ENCODE measurements around the gene FNDC8.
"Not testable (repeated sequence)": the region's sequence is repeated elsewhere in the genome, so short reads cannot be mapped to it uniquely, and the experiment has no call there.

FNDC8 gene

GRCh38 chr17:35141681-35142466 is 20.5 kb downstream of the FNDC8 start, which contains the start of gene NLE1:
Gene NLE1, minus strand, starts transcription at chr17:35142303. Its CDS starts 28 bp downstream, at chr17:35142275.
- peak; percentile 40 to 57 for DNase-seq (ENCODE audit: low read depth in 2 of 2)

DNA sequence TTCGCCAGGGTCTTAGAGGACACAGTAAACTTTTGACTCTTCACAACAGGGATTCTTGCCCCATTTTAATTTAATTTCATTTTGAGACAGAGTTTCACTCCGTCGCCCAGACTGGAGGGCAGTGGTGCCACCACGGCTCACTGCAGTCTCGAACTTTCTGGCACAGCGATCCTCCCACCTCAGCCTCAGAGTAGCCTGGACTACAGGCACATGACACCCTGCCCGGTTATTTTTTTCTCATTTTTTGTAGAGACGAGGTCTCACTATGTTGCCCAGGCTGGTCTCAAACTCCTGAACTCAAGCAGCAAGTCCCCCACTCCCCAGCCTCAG is 21.0 kb downstream of the FNDC8 start:
- DNase-seq (ENCODE audit: low read depth in 2 of 2), result no peak

DNA sequence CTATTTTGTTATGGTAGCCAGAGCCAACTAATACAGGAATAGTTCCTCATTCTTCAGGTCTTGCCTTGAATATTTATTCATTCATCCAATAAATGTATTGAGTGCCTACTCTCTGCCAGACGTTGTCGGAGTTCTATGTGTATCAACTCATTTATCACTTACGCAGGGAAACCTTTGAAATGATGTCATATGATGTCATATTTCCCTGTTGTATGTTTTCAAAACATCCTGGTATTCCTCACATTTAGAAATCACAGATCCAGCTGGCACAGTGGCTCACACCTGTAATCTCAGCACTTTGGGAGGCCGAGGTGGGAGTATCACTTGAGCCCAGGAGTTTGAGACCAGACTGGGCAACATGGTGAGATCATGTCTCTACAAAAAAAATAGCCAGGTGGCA is 23.4 kb downstream of the FNDC8 start:
- no peak for DNase-seq (ENCODE audit: low read depth in 2 of 2)

DNA sequence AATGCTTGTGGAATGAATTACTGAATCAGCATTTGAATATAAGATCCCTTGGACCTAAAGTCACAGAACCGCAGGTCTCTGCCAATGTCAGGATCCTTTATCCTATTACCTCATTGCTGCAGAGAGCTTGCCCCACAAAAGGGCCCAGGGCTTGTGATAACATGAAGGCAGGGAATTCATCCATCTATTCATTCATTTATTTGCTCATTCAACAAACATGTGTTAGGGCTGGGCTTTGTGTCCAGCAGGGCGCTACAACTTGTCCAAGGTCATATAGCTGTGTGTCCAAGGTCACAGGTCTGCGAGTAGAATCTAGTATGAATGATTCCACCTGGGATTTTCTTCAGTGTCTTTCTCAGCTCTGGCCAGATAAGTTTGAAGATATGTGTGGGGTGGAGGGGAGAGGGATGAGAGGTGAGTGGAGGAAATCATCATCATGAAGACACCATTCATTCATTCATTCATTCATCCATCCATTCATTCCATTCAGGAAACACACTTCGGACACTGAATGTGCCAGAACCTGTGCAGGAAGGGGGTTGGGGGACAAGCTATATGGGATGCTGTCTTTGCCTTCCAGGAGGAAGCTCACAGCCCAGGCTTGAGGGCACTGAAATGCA is 24.9 kb downstream of the FNDC8 start:
- DNase-seq (ENCODE audit: low read depth in 2 of 2), result no peak

DNA sequence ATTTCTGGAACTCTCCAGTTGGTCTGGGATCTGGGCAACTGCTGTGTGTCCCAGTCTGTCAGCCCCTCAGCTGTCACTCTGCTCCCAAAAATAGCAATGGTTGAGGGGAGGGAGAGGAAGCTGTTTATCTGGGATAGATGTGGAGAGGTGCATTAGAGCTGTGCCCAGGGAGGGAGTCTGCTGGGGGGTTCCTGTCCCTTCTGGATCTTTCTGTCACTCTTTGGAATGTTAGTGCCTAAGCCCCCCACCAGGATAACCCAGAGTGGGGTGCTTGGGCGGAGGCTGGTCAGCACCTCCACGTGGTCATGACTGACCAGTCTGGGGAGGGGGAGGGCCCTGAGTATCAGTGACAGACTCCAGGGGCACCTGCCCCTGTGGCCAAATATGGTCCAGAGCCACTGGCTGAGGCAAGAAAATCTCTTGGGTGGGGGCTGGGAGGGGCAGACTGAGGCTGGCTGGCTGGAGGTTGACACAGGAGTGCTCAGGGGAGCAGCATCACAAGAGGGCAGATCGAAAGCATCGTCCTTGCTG is 26.0 kb downstream of the FNDC8 start, which contains the start of gene UNC45B:
TSS of gene UNC45B (plus strand) at position 443 of the 531 bp plus-strand sequence. CDS start 447 bp downstream, outside the sequence.
- no peak for DNase-seq (ENCODE audit: low read depth in 2 of 2)

GRCh38 chr17:35148144-35148543 is 26.7 kb downstream of the FNDC8 start:
- DNase-seq (ENCODE audit: low read depth in 2 of 2), result no peak

DNA sequence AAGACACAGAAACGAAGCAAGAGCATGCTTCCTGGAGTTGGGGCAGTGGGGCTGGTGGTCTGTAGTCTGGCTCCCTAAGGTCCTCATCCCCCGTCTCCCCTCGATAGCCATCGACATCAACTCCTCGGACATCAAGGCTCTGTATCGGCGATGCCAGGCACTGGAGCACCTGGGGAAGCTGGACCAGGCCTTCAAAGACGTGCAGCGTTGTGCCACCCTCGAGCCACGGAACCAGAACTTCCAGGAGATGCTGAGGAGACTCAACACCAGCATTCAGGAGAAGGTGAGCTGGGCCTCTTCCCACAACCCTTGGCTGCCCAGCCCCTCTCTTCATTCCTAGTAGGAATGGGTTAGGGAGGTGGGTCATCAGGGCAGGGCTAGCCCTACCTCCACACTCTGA is 28.5 kb downstream of the FNDC8 start:
- DNase-seq (ENCODE audit: low read depth in 2 of 2), result no peak

DNA sequence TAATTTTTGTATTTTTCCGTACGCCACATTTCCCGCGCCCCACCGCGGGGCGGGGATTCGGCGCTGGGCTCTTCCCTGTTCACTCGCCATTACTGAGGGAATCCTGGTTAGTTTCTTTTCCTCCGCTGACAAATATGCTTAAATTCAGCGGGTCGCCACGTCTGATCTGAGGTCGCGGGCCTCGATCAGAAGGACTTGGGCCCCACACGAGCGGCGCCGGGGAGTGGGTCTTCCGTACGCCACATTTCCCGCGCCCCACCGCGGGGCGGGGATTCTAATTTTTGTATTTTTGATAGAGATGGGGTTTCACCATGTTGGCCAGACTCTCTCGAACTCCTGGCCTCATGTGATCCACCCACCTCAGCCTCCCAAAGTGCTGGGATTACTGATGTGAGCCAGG is 29.7 kb downstream of the FNDC8 start:
- DNase-seq (ENCODE audit: low read depth in 2 of 2), result not testable (repeated sequence)

DNA sequence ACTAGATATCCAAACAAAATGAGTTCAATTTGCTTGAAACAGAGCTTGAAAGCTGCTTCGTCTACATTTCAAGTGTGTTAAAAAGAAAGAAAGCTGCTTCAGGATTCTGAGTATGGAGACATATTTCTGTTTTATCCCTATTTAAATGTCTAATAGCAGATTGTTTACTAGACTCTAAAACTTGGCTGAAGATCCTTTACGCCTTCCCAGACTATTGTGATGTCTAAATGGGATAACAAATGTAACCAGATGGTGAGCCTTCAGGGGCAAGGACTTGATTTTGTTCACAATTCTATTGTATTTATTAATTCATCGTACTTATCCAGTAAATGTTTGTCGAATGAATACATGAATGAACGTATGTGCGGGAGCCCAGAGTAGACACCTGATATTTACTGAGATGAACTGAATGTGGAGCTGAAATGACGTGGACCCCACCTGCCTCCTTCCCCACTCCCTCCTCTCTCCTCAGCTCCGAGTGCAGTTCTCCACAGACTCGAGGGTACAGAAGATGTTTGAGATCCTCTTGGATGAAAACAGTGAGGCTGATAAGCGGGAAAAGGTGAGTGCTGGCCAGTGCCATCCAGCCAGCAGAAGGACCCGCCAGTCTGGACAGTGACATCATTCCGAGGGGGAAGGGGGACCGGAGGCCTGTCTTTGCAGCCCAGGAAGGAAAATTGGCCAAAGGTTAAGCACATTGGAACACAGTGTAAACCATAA is 31.2 kb downstream of the FNDC8 start:
- DNase-seq (ENCODE audit: low read depth in 2 of 2), result no peak

DNA sequence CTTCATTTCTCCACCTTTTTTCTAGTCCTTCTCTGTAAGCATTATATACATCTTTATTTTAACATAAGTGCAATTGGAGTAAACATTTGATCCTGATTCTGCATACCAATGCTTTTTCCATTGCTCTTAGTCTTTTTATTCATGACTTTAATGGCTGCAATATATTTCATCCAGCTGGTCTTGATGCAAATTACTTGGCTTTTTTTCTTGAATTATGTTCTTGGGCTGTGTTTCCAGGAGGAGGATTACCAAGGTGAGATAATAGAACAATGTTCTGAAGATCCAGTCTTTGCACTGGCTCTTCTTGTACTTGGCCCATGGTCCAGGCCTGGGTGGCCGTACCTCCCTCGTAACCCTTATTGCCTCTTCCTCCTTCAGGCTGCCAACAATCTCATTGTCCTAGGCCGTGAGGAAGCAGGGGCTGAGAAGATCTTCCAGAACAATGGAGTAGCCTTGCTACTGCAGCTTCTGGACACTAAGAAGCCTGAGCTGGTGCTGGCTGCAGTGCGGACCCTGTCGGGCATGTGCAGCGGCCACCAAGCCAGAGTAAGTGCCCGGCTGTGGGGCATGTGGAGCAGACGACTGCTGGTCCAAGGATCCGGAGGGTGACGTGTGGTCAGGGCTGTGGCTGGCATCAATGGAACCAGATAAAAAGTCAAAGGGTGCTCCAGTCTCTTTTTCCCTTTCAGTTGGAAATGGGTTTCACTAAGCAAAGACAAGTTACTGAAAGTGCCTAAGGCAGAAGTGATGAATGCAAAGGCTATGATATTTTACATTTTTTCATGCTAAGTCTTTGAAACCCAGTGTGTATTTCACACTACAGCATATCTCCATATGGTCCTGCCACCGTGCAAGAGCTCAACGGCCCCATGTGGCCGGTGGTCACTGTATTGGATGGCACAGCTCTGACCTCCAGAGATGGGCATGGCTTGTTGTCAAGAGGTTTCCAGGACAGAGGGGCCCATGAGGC is 33.1 kb downstream of the FNDC8 start:
- no peak for DNase-seq (ENCODE audit: low read depth in 2 of 2)

DNA sequence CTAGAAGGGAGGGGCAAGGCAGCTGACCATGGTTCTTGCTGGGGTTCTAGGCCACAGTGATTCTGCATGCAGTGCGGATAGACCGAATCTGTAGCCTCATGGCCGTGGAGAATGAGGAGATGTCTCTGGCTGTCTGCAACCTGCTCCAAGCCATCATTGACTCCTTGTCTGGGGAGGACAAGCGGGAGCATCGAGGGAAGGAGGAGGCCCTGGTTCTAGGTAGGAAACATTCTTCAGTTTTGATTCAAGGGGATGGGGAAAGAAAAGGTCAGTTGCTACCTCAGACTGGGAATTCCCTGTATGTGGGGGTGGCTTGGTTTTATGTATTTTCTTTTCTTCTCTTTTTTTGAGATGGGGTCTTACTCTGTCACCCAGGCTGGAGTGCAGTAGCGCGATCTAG is 33.8 kb downstream of the FNDC8 start:
- no peak for DNase-seq (ENCODE audit: low read depth in 2 of 2)

DNA sequence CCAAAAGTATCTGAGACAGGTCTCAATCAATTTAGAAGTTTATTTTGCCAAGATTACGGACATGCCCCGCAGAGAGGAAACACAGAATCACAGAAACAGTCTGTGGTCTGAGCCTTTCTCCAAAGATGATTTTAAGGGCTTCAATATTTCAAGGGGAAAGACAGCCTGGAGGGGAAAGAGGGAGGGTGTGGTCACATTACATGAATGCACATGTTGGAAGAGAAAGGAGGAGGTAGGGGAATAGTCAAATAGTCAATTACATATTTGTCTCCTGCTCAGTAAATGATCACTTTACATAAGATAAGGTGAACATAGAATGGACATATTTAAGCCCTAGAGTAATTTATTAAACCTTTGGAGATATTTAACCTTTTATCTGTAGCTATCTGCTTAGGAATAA is 38.5 kb downstream of the FNDC8 start:
- no peak for DNase-seq (ENCODE audit: low read depth in 2 of 2)

DNA sequence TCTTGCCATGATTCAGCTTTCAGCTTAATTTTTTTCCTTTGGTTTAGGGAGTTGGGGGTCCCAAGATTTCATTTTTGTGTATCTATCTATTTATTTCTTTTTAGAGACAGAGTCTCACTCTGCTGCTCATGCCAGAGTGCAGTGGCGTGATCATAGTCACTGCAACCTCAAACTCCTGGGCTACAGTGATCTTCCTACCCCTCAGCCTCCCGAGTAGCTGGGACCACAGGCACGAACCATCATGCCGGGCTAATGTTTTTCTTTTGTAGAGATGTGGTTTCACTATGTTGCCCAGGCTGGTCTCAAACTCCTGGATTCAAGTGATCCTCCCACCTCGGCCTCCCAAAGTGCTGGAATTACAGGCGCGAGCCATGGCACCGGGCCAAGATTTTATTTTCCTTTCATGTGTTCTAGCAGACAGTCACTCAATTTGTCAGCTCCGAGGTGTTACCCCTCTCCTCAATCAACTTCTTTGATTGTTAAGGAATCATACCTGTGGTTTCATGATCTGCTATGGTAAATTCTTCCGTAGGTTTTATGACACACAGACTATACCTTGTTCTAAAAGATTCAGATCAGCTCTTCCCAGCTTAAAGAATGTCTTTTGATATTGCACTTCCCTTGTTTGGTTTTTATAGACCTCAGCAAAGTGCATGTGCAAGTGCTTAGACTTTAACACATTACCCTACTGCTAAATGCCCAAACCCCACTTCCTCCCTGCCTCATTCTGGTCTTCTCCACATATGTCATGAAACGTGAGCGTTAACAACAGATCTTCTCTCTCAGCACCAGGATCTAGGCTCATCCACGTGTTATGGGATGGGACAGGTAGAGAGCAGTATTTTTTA is 39.2 kb downstream of the FNDC8 start:
- no peak for DNase-seq (ENCODE audit: low read depth in 2 of 2)

- DNase-seq (ENCODE audit: low read depth in 2 of 2), result no peak
Observed at GRCh38 chr17:35161281-35161761, 39.9 kb downstream of the FNDC8 start.

- no peak for DNase-seq (ENCODE audit: low read depth in 2 of 2)
Observed at GRCh38 chr17:35162755-35163154, 41.3 kb downstream of the FNDC8 start.

DNA sequence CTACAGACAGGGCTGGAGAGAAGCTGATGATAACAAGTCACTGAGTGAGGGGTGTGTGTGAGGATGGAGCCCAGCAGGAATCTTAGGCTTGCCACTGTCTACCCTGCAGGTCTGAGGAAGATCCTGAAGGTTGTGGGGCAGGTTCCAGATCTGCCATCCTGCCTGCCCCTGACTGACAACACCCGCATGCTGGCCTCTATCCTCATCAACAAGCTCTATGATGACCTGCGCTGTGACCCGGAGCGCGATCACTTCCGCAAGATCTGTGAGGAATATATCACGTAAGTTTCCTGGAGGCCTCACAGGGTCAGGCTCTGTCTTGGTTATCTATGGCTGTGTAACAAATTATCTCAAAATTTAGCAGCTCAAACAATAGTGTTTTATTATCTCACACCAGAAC is 42.5 kb downstream of the FNDC8 start:
- DNase-seq (ENCODE audit: low read depth in 2 of 2), result no peak

- no peak for DNase-seq (ENCODE audit: low read depth in 2 of 2)
Observed at GRCh38 chr17:35164716-35165115, 43.3 kb downstream of the FNDC8 start.

GRCh38 chr17:35166526-35166925 is 45.1 kb downstream of the FNDC8 start:
- DNase-seq (ENCODE audit: low read depth in 2 of 2), result no peak

DNA sequence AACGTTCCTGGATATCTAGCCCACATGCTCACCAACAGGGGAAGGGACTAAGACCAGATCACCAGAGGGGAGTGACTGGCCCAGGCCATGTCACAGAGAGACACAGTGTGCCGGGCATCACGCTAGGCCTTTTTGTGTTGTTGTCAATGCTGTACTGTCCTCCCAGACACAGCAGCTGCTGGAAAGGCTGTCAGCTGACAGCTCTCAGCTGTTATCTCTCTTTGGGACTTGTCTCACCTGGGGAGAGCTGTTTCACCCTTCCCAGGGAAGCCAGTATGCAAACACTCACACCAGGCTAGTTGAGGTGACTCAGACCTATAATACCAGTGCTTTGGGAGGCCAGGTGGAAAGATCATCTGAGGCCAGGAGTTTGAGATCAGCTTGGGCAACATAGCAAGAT is 45.6 kb downstream of the FNDC8 start:
- no peak for DNase-seq (ENCODE audit: low read depth in 2 of 2)

DNA sequence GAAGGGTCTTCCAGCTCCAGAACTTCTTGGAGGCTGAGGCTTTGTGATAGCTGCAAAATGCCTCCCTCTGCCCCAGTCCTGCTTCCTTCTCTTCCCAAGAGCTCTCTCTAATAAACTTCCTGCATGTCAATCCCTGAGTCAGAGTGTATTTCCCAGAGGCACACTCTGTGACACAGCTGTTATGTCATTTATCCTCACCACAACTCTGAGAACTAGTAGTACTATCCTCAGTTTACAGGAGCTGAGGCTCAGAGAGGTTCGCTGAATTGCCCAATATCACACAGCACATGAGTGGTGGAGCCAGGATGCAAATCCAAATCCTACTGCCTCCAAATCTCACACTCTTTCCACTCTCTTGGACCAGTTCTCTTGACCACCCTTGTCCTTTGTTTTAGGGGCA is 46.3 kb downstream of the FNDC8 start:
- no peak for DNase-seq (ENCODE audit: low read depth in 2 of 2)
